Kidney (tissue), 14 donors: Measurements from ENCODE around the gene CHD8. TPM values are rescaled to one million over a fixed set of nuclear protein-coding genes. Genes with fewer than 3 reads are reported as not detected.
A peak's percentile ranks its signal among the peaks of the same experiment; 100 is the strongest.

Source experiments
- DNase-seq, 5 donors: peaks; one replicate each; pipeline ENCODE4 v3.0.0-alpha.2; 2013 to 2020
- FAIRE-seq: peaks from 2 replicates; lab custom pipeline; 2012; peaks lifted over from hg19 to GRCh38; lab: Jason Lieb, UNC
- H3K27ac ChIP-seq, 2 donors: one replicate each; pipeline ENCODE4 v1.7.0; 2013; ENCODE audit warnings: low read depth in 2 of 2, low read length in 2 of 2, inconsistent platforms in 1 of 2
- H3K27me3 ChIP-seq: one replicate; pipeline ENCODE4 v1.7.1; 2013; ENCODE audit warnings: low read length, inconsistent platforms; ENCODE audit not compliant: control insufficient read depth, insufficient read depth
- H3K36me3 ChIP-seq, 3 donors: one replicate each; pipeline versions ENCODE4 v1.7.0 to v1.7.1; 2013; ENCODE audit warnings: low read length in 3 of 3, control low read depth in 1 of 3, inconsistent platforms in 1 of 3; ENCODE audit not compliant: insufficient read depth in 3 of 3, control insufficient read depth in 2 of 3
- H3K4me1 ChIP-seq, 3 donors: one replicate each; pipeline versions ENCODE4 v1.7.0 to v1.7.1; 2013; ENCODE audit warnings: low read length in 3 of 3, inconsistent platforms in 1 of 3, low read depth in 1 of 3; ENCODE audit not compliant: control insufficient read depth in 2 of 3, insufficient read depth in 2 of 3
- H3K4me3 ChIP-seq, 3 donors: one replicate each; pipeline versions ENCODE4 v1.7.0 to v1.8.1; 2013; ENCODE audit warnings: low read length in 3 of 3, control low read depth in 1 of 3, inconsistent platforms in 1 of 3
- H3K9ac ChIP-seq, 3 donors: one replicate each; pipeline versions ENCODE4 v1.7.0 to v1.7.1; 2013; ENCODE audit warnings: low read length in 3 of 3, control low read depth in 1 of 3, inconsistent platforms in 1 of 3
- H3K9me3 ChIP-seq, 3 donors: one replicate each; pipeline versions ENCODE4 v1.7.0 to v1.7.1; 2013; ENCODE audit warnings: low read length in 3 of 3, control low read depth in 1 of 3, inconsistent platforms in 1 of 3; ENCODE audit not compliant: control insufficient read depth in 2 of 3, insufficient read depth in 1 of 3
- intact Hi-C: fragments of 100-400 bp; cut with DNase I; formaldehyde crosslinking; loops from one replicate; pipeline ENCODE4 v1.11.1; 2022
- polyA plus RNA-seq: library from polyadenylated mRNA; stranded (reverse); fragments of 350-450 nt; fragmentation: Illumina TruSeq; extraction: RNeasy Lipid Tissue Mini Kit (QIAGEN cat#74804); gene quantifications from one replicate; pipeline ENCODE4 v1.2.3, GENCODE V29; 2014; ENCODE audit warnings: low read depth, low replicate concordance; ENCODE audit not compliant: insufficient read depth
- total RNA-seq: library from RNA; stranded (reverse); fragmentation: NEBNext Ultra II Directional; extraction: Animal tissue kit (Norgen Biotek cat#: 25700); gene quantifications from one replicate; pipeline ENCODE4 v1.2.1, GENCODE V29; 2021
- TF ChIP-seq, protein P1 (sequence below): IDR thresholded peaks from 3 replicates; pipeline ENCODE4 v1.5.1; 2012; ENCODE audit warnings: mild to moderate bottlenecking, moderate library complexity, borderline replicate concordance; ENCODE audit not compliant: insufficient read depth; ENCODE audit errors: extremely low read depth
- donor health status: control.
- donor health status: control.
- donor health status: control.
- donor health status: control.
- donor health status: control.
- donor health status: DM: yes; HTN: yes; CAD: no.
- donor health status: Normal renal cell carcinoma (clear cell type).

The CHD8 gene
- total and polyA plus RNA-seq, 2 donors from 2014 or later: 35.8 to 77.4 TPM

GRCh38 chr14:21383848-21384493, 72.0 kb downstream of the CHD8 start, which contains the start of gene SUPT16H:
TSS of gene SUPT16H (minus strand) at chr14:21384019. CDS start at chr14:21383927, 92 bp downstream.
- no peaks in the 10 kb centered on the region for H3K27me3 ChIP-seq
- intact Hi-C loops: no loop called here
- peak within 1 kb of the TSS; percentile 61 to 95 for H3K27ac ChIP-seq
- peak; percentile 97 to 99 (median 99) for DNase-seq
- H3K36me3 ChIP-seq: peaks cover 0 to 10% (median 8%) of the 10 kb centered on the region in 3 donors
- TF ChIP-seq, protein P1, sequence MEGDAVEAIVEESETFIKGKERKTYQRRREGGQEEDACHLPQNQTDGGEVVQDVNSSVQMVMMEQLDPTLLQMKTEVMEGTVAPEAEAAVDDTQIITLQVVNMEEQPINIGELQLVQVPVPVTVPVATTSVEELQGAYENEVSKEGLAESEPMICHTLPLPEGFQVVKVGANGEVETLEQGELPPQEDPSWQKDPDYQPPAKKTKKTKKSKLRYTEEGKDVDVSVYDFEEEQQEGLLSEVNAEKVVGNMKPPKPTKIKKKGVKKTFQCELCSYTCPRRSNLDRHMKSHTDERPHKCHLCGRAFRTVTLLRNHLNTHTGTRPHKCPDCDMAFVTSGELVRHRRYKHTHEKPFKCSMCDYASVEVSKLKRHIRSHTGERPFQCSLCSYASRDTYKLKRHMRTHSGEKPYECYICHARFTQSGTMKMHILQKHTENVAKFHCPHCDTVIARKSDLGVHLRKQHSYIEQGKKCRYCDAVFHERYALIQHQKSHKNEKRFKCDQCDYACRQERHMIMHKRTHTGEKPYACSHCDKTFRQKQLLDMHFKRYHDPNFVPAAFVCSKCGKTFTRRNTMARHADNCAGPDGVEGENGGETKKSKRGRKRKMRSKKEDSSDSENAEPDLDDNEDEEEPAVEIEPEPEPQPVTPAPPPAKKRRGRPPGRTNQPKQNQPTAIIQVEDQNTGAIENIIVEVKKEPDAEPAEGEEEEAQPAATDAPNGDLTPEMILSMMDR: no peak
- peak; percentile 65 for FAIRE-seq
- H3K9ac ChIP-seq: peak within 1 kb of the TSS; percentile 68 to 97 (median 96)
- H3K9me3 ChIP-seq: no peaks in the 10 kb centered on the region
- H3K4me1 ChIP-seq: peaks cover 0 to 2% (median 0%) of the 10 kb centered on the region in 3 donors
- peak within 1 kb of the TSS; percentile 94 to 99 (median 97) for H3K4me3 ChIP-seq

DNA sequence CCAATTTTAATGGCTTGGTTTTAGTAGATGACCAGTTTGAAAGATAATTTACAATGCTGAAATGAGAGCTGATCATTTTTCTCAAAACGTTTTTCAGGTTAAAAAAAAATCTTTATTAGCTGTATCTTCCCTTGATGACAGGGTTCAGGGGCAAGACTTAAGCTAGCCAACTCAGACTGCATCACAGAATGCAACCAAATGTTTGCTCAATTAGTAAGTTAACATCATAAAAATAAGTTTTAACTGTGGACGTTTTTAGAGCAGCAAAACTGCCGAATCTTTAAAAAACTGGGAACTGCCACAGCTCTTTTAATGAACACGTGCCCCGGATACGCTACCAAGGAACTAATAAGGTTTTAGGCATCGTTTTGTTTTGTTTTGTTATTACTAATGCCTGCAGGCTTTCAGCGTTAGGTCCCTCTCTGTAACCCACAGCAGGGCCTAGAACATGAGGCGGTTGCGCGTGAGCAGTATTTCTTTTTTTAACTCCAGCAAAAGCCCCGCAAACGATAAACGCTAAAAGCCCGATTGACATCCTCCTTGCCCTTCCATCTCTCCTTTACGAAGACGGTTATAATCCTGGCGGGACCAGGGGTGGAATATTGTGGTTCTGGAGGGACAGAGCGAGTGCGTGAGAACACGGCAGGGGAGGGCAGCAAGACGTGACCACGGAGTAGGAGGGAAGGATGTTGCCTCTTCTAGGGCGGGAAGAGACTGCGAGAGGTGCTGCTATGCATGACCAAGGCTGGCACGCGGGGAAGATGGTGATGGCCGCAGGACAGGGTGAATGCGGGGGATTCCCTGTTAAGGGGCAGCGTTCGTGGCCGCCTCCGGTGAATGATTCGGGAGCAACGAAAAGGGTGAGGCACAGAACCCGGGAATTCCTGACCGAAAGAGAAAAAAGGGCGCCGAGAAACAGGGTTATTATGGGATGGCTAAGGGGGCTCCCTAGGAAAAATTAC, 72.8 kb downstream of the CHD8 start:
- peak overlapping the region; percentile 61 to 95 for H3K27ac ChIP-seq
- H3K9me3 ChIP-seq: no peaks in the 10 kb centered on the region
- FAIRE-seq: no peak
- peaks cover 0 to 2% (median 0%) of the 10 kb centered on the region in 3 donors for H3K4me1 ChIP-seq
- intact Hi-C loops: no loop called here
- TF ChIP-seq, protein P1: no peak
- H3K4me3 ChIP-seq: peak overlapping the region; percentile 94 to 99 (median 97)
- peaks cover 0 to 10% (median 6%) of the 10 kb centered on the region in 3 donors for H3K36me3 ChIP-seq
- peak overlapping the region; percentile 68 to 97 (median 96) for H3K9ac ChIP-seq
- DNase-seq: peak; percentile 40 to 80 (median 74)
- H3K27me3 ChIP-seq: no peaks in the 10 kb centered on the region

GRCh38 chr14:21382095-21382494, 73.8 kb downstream of the CHD8 start:
- peaks cover 0 to 2% (median 0%) of the 10 kb centered on the region in 3 donors for H3K4me1 ChIP-seq
- no peaks in the 10 kb centered on the region for H3K27me3 ChIP-seq
- FAIRE-seq (no peak), DNase-seq (no peak)
- H3K36me3 ChIP-seq: peaks cover 0 to 10% (median 6%) of the 10 kb centered on the region in 3 donors
- intact Hi-C loops: no loop called here
- no peak overlapping the region for H3K4me3 ChIP-seq
- no peak overlapping the region for H3K9ac ChIP-seq
- no peaks in the 10 kb centered on the region for H3K9me3 ChIP-seq
- H3K27ac ChIP-seq: no peak overlapping the region
- TF ChIP-seq, protein P1: no peak
